ENCODE measurements around the gene YEATS2. TPM values are rescaled to one million over a fixed set of nuclear protein-coding genes. Genes with fewer than 3 reads are reported as not detected.
"Not testable (repeated sequence)": the region's sequence is repeated elsewhere in the genome, so short reads cannot be mapped to it uniquely, and the experiment has no call there.

YEATS2 gene
- 41.1 TPM for total RNA-seq
- polyA plus RNA-seq: 13.4 TPM

GRCh38 chr3:183697610-183698317, at the start of gene YEATS2:
YEATS2 (plus strand) TSS chr3:183697797; CDS start chr3:183715163, 17,366 bp downstream.
- Histone ChIP-seq H3K27ac (ENCODE audit: low read depth) (peak within 1 kb of the TSS; percentile 92), H3K36me3 (ENCODE audit: insufficient read depth) (no peaks in the 10 kb centered on the region), H3K4me3 (ENCODE audit: low read depth, low read length) (peak within 1 kb of the TSS; percentile 100), H3K4me1 (ENCODE audit: insufficient read depth) (no peaks in the 10 kb centered on the region)
- under 1% methylated on average over 81 of the region's 89 CpGs for WGBS
- DNase-seq (ENCODE audit: extremely low spot score): no peak

- no peaks in the 10 kb centered on the region for H3K4me1 ChIP-seq (ENCODE audit: insufficient read depth)
- no peak for DNase-seq (ENCODE audit: extremely low spot score)
- no peak overlapping the region for H3K27ac ChIP-seq (ENCODE audit: low read depth)
- WGBS: 90% methylated on average over 4 of the region's 4 CpGs
- H3K4me3 ChIP-seq (ENCODE audit: low read depth, low read length): no peak overlapping the region
- peaks cover 15% of the 10 kb centered on the region for H3K36me3 ChIP-seq (ENCODE audit: insufficient read depth)
Measured at GRCh38 chr3:183650554-183650953, 47.0 kb upstream of the YEATS2 start.

- H3K4me3 ChIP-seq (ENCODE audit: low read depth, low read length): no peak overlapping the region
- WGBS: 95% methylated on average over 6 of the region's 6 CpGs
- H3K27ac ChIP-seq (ENCODE audit: low read depth): no peak overlapping the region
- H3K36me3 ChIP-seq (ENCODE audit: insufficient read depth): peaks cover 16% of the 10 kb centered on the region
- H3K4me1 ChIP-seq (ENCODE audit: insufficient read depth): no peaks in the 10 kb centered on the region
- no peak for DNase-seq (ENCODE audit: extremely low spot score)
Measured at GRCh38 chr3:183653209-183654064, 44.2 kb upstream of the YEATS2 start.

GRCh38 chr3:183654727-183655126, 42.9 kb upstream of the YEATS2 start:
- H3K36me3 ChIP-seq (ENCODE audit: insufficient read depth): peaks cover 17% of the 10 kb centered on the region
- H3K4me3 ChIP-seq (ENCODE audit: low read depth, low read length): no peak overlapping the region
- 96% methylated on average over 1 of the region's 1 CpG for WGBS
- no peak overlapping the region for H3K27ac ChIP-seq (ENCODE audit: low read depth)
- no peak for DNase-seq (ENCODE audit: extremely low spot score)
- H3K4me1 ChIP-seq (ENCODE audit: insufficient read depth): no peaks in the 10 kb centered on the region

- 78% methylated on average over 3 of the region's 3 CpGs for WGBS
- Histone ChIP-seq H3K36me3 (ENCODE audit: insufficient read depth) (peaks cover 1% of the 10 kb centered on the region), H3K27ac (ENCODE audit: low read depth) (no peak overlapping the region), H3K4me3 (ENCODE audit: low read depth, low read length) (no peak overlapping the region), H3K4me1 (ENCODE audit: insufficient read depth) (peaks cover 1% of the 10 kb centered on the region)
- DNase-seq (ENCODE audit: extremely low spot score): no peak
Measured at GRCh38 chr3:183662099-183662498, 35.5 kb upstream of the YEATS2 start.

GRCh38 chr3:183664913-183665381, 32.6 kb upstream of the YEATS2 start:
- Histone ChIP-seq H3K36me3 (ENCODE audit: insufficient read depth) (peaks cover 3% of the 10 kb centered on the region), H3K4me3 (ENCODE audit: low read depth, low read length) (no peak overlapping the region), H3K4me1 (ENCODE audit: insufficient read depth) (peaks cover 1% of the 10 kb centered on the region), H3K27ac (ENCODE audit: low read depth) (no peak overlapping the region)
- 32% methylated on average over 3 of the region's 3 CpGs for WGBS
- no peak for DNase-seq (ENCODE audit: extremely low spot score)

GRCh38 chr3:183680061-183680460, 17.5 kb upstream of the YEATS2 start:
- 93% methylated on average over 3 of the region's 3 CpGs for WGBS
- DNase-seq (ENCODE audit: extremely low spot score): no peak
- no peak overlapping the region for H3K27ac ChIP-seq (ENCODE audit: low read depth)
- H3K4me1 ChIP-seq (ENCODE audit: insufficient read depth): no peaks in the 10 kb centered on the region
- H3K36me3 ChIP-seq (ENCODE audit: insufficient read depth): no peaks in the 10 kb centered on the region
- no peak overlapping the region for H3K4me3 ChIP-seq (ENCODE audit: low read depth, low read length)

- no peaks in the 10 kb centered on the region for H3K36me3 ChIP-seq (ENCODE audit: insufficient read depth)
- no peaks in the 10 kb centered on the region for H3K4me1 ChIP-seq (ENCODE audit: insufficient read depth)
- no peak overlapping the region for H3K4me3 ChIP-seq (ENCODE audit: low read depth, low read length)
- H3K27ac ChIP-seq (ENCODE audit: low read depth): no peak overlapping the region
- 89% methylated on average over 6 of the region's 6 CpGs for WGBS
- DNase-seq (ENCODE audit: extremely low spot score): no peak
Measured at GRCh38 chr3:183687705-183688104, 9.9 kb upstream of the YEATS2 start.

GRCh38 chr3:183688874-183689273, 8.7 kb upstream of the YEATS2 start:
- Histone ChIP-seq H3K4me1 (ENCODE audit: insufficient read depth) (no peaks in the 10 kb centered on the region), H3K4me3 (ENCODE audit: low read depth, low read length) (no peak overlapping the region), H3K36me3 (ENCODE audit: insufficient read depth) (no peaks in the 10 kb centered on the region), H3K27ac (ENCODE audit: low read depth) (no peak overlapping the region)
- no peak for DNase-seq (ENCODE audit: extremely low spot score)
- 74% methylated on average over 3 of the region's 3 CpGs for WGBS

GRCh38 chr3:183689621-183690020, 8.0 kb upstream of the YEATS2 start:
- not testable (repeated sequence) for H3K4me3 ChIP-seq (ENCODE audit: low read depth, low read length); H3K4me1 ChIP-seq (ENCODE audit: insufficient read depth); H3K36me3 ChIP-seq (ENCODE audit: insufficient read depth); DNase-seq (ENCODE audit: extremely low spot score); H3K27ac ChIP-seq (ENCODE audit: low read depth)
- WGBS: 98% methylated on average over 5 of the region's 5 CpGs

GRCh38 chr3:183690402-183690995, 7.1 kb upstream of the YEATS2 start:
- Histone ChIP-seq H3K36me3 (ENCODE audit: insufficient read depth) (no peaks in the 10 kb centered on the region), H3K4me3 (ENCODE audit: low read depth, low read length) (no peak overlapping the region), H3K27ac (ENCODE audit: low read depth) (no peak overlapping the region), H3K4me1 (ENCODE audit: insufficient read depth) (no peaks in the 10 kb centered on the region)
- DNase-seq (ENCODE audit: extremely low spot score): no peak
- 94% methylated on average over 11 of the region's 11 CpGs for WGBS

GRCh38 chr3:183692436-183692835, 5.2 kb upstream of the YEATS2 start:
- H3K4me3 ChIP-seq (ENCODE audit: low read depth, low read length): no peak overlapping the region
- 94% methylated on average over 10 of the region's 10 CpGs for WGBS
- no peak for DNase-seq (ENCODE audit: extremely low spot score)
- no peaks in the 10 kb centered on the region for H3K36me3 ChIP-seq (ENCODE audit: insufficient read depth)
- no peaks in the 10 kb centered on the region for H3K4me1 ChIP-seq (ENCODE audit: insufficient read depth)
- H3K27ac ChIP-seq (ENCODE audit: low read depth): no peak overlapping the region

- Histone ChIP-seq H3K27ac (ENCODE audit: low read depth) (no peak overlapping the region), H3K36me3 (ENCODE audit: insufficient read depth) (no peaks in the 10 kb centered on the region), H3K4me1 (ENCODE audit: insufficient read depth) (no peaks in the 10 kb centered on the region), H3K4me3 (ENCODE audit: low read depth, low read length) (no peak overlapping the region)
- no peak for DNase-seq (ENCODE audit: extremely low spot score)
- WGBS: 91% methylated on average over 7 of the region's 7 CpGs
Measured at GRCh38 chr3:183695569-183696364, 1.8 kb upstream of the YEATS2 start.

Data from urinary bladder (tissue), 4 donors.